ENCODE results near the gene TMEM54. TPM values are rescaled to one million over a fixed set of nuclear protein-coding genes. Genes with fewer than 3 reads are reported as not detected.

TMEM54 gene
- total and polyA plus RNA-seq, 2 of the 13 experiments (the other 11 are each of a cell fraction or from before 2014, with no cell fraction given): 2.5 to 2.9 TPM

GRCh38 chr1:32861904-32862695, 39.1 kb downstream of the TMEM54 start (continued):
- TF ChIP-seq HNRNPH1 (optimal IDR thresholded peaks at IDR 0.05; ENCODE audit: low read depth, low read length) (no peak), ZNF616 (CRISPR knock-in tag; IDR thresholded peaks at IDR 0.05; ENCODE audit: low read depth) (no peak), HCFC1 (IDR thresholded peaks at IDR 0.05; ENCODE audit: low read depth, low read length) (no peak), ZNF12 (CRISPR knock-in tag; IDR thresholded peaks at IDR 0.05) (no peak), ZNF513 (CRISPR knock-in tag; conservative IDR thresholded peaks at IDR 0.05) (no peak), CTCF (CRISPR knock-in tag; IDR thresholded peaks at IDR 0.05) (no peak), ZNF567 (CRISPR knock-in tag; IDR thresholded peaks at IDR 0.05; ENCODE audit: borderline replicate concordance) (no peak), THYN1 (CRISPR knock-in tag; IDR thresholded peaks at IDR 0.05; ENCODE audit: borderline replicate concordance, low read depth) (no peak)

GRCh38 chr1:32860566-32860965, 40.6 kb downstream of the TMEM54 start:
- Histone ChIP-seq H3K9ac (ENCODE audit: insufficient read depth, low read depth, low read length) (no peak overlapping the region), H2AFZ (ENCODE audit: low read length) (no peak overlapping the region), H3K36me3 (replicated peaks in 1 of 2; ENCODE audit: control insufficient read depth in 1 of 2, insufficient read depth in 2 of 2, low read length in 2 of 2) (peaks cover 1 to 16% of the 10 kb centered on the region in 2 experiments; a peak in 3 of 5 replicates), H4K20me1 (ENCODE audit: insufficient read depth, low read length) (no peaks in the 10 kb centered on the region), H3K27me3 (ENCODE audit: control insufficient read depth in 1 of 2, insufficient read depth in 2 of 2, low read length in 2 of 2) (no peaks in the 10 kb centered on the region), H3K4me3 (replicated peaks in 1 of 3; ENCODE audit: insufficient read depth in 1 of 3, low read depth in 2 of 3, low read length in 3 of 3) (no peak overlapping the region), H3K4me2 (ENCODE audit: low read depth, low read length) (no peak overlapping the region), H3K9me3 (ENCODE audit: low read length) (no peaks in the 10 kb centered on the region), H3K79me2 (ENCODE audit: insufficient read depth, low read length) (no peaks in the 10 kb centered on the region), H3K4me1 (ENCODE audit: insufficient read depth, low read length) (no peaks in the 10 kb centered on the region), H3K27ac (ENCODE audit: extremely low read length, insufficient read depth, low read length) (no peak overlapping the region)
- CTCF ChIA-PET (ENCODE audit: low intra/inter-chr PET ratio, low total read pairs): no interaction called here
- DNase-seq (ENCODE audit: low spot score): no peak
- intact Hi-C loops (cut with micrococcal nuclease; ENCODE audit: unreplicated experiment) (no loop called here), in situ Hi-C loops (cut with HindIII; ENCODE audit: extremely low pct_ligation_motif_present, low pct_unique_long_range_greater_than_20kb) (no loop called here)
- POLR2A ChIA-PET: no interaction called here
- no peak for ATAC-seq
- BruUV-seq (replicated peaks): no TSS peak
- FAIRE-seq: no peak
- TF ChIP-seq ZEB1 (IDR thresholded peaks at IDR 0.05; ENCODE audit: insufficient replicate concordance, low read depth) (no peak), EP300 (IDR thresholded peaks at IDR 0.05; ENCODE audit: low read depth in 2 of 2, low read length in 2 of 2) (no peak), EP300 (CRISPR knock-in tag; IDR thresholded peaks at IDR 0.05; ENCODE audit: borderline replicate concordance) (no peak), NFIB (CRISPR knock-in tag; IDR thresholded peaks at IDR 0.05; ENCODE audit: borderline replicate concordance) (no peak), XRCC5 (optimal IDR thresholded peaks at IDR 0.05; ENCODE audit: low read length) (no peak), DBP (CRISPR knock-in tag; IDR thresholded peaks at IDR 0.05; ENCODE audit: not compliant biosample characterization) (no peak), SKI (IDR thresholded peaks at IDR 0.05; ENCODE audit: partially characterized antibody) (no peak), ZBTB43 (CRISPR knock-in tag; conservative IDR thresholded peaks at IDR 0.05) (no peak), TAF15 (IDR thresholded peaks at IDR 0.05; ENCODE audit: low read depth, low read length, poor library complexity, severe bottlenecking) (no peak)
